Epithelial cell of proximal tubule (primary cell): Measurements from ENCODE around the gene TMEM109. TPM values are rescaled to one million over a fixed set of nuclear protein-coding genes. Genes with fewer than 3 reads are reported as not detected.

Source experiments
- DNase-seq: peaks from one replicate; pipeline ENCODE4 v3.0.0-alpha.2; 2011; ENCODE audit warnings: low read depth
- H3K4me3 ChIP-seq: 2 replicates; pipeline ENCODE4 v1.5.1; 2011; ENCODE audit warnings: low read depth, mild to moderate bottlenecking, low read length
- CTCF ChIP-seq: conservative IDR thresholded peaks from 2 replicates; pipeline ENCODE4 v1.5.1; 2012; ENCODE audit warnings: low read depth, mild to moderate bottlenecking, low read length
- total RNA-seq: library from RNA; depleted of rRNA; stranded (reverse); fragments of >200 nt; gene quantifications from 2 replicates; pipeline ENCODE4 v1.2.3, GENCODE V29; 2015

TMEM109 gene
- total RNA-seq, result 95.4 and 119 TPM in 2 replicates

GRCh38 chr11:60913793-60914632 is at the start of gene TMEM109:
TSS of gene TMEM109 (plus strand) at chr11:60914158. CDS start at chr11:60919694, 5,536 bp downstream.
- H3K4me3 ChIP-seq, result peak within 1 kb of the TSS; percentile 86
- TF ChIP-seq CTCF, result no peak

GRCh38 chr11:60864856-60865513 is 49.0 kb upstream of the TMEM109 start:
- TF ChIP-seq CTCF, result no peak
- DNase-seq, result no peak
- no peak overlapping the region for H3K4me3 ChIP-seq

More at GRCh38 chr11:60913793-60914632, at the start of gene TMEM109:
- no peak for DNase-seq

GRCh38 chr11:60866911-60867870 is 46.8 kb upstream of the TMEM109 start, which contains the start of gene ZP1:
TSS of gene ZP1 (plus strand) at chr11:60867542. CDS start at chr11:60867562, 20 bp downstream.
- no peak for DNase-seq
- TF ChIP-seq CTCF, result no peak
- no peak within 1 kb of the TSS for H3K4me3 ChIP-seq

GRCh38 chr11:60867871-60868681 is 45.9 kb upstream of the TMEM109 start:
- no peak for DNase-seq
- H3K4me3 ChIP-seq, result no peak overlapping the region
- no peak for TF ChIP-seq CTCF

GRCh38 chr11:60868682-60869450 is 45.1 kb upstream of the TMEM109 start:
- DNase-seq, result no peak
- no peak for TF ChIP-seq CTCF
- H3K4me3 ChIP-seq, result no peak overlapping the region
